NCI-H1694 treated with DMSO at 0.1 percent for 48 hours (cell line): Measurements from ENCODE around the gene EBLN2.

Source experiments
- DNase-seq: peaks from one replicate; lab custom pipeline; 2025; lab: John Stamatoyannopoulos, UW

The EBLN2 gene

GRCh38 chr3:73107676-73108187 is 46.3 kb downstream of the EBLN2 start:
- DNase-seq, result peak; percentile 7

DNA sequence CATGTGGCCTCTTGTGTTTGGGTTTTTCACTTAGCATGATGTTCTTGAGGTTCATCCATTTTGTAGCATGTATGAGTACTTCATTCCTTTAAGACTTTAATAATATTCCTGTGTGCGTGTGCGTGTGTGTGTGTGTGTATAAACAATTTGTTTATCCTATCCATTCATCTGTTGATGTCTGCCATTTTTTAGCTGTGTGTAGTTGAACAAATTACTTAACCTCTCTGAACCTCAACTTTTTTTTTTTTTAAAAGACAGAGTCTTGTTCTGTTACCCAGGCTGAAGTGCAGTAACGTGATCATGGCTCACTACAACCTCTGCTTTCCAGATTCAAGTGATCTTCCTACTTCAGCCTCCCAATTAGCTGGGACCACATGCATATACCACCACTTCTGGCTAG is 47.3 kb downstream of the EBLN2 start:
- no peak for DNase-seq

- no peak for DNase-seq
Observed at GRCh38 chr3:73110530-73110929, 49.1 kb downstream of the EBLN2 start.
